WERI-Rb-1 (cell line): ENCODE measurements around the gene INSM2.
A peak's percentile ranks its signal among the peaks of the same experiment; 100 is the strongest.

Source experiments
- DNase-seq: peaks from one replicate; pipeline ENCODE4 v3.0.0-alpha.2; 2020
- H3K27ac ChIP-seq: fragments of 250-450 bp; sonication (Bioruptor Pico); 2 replicates; pipeline ENCODE4 v1.5.1; 2020; ENCODE audit warnings: mild to moderate bottlenecking, moderate library complexity
- H3K27me3 ChIP-seq: fragments of 250-450 bp; sonication (Bioruptor Pico); 2 replicates; pipeline ENCODE4 v1.5.1; 2021; ENCODE audit warnings: mild to moderate bottlenecking, low read depth, moderate library complexity; ENCODE audit not compliant: insufficient read depth, severe bottlenecking
- H3K36me3 ChIP-seq: fragments of 250-450 bp; sonication (Bioruptor Pico); 2 replicates; pipeline ENCODE4 v1.5.1; 2020; ENCODE audit warnings: mild to moderate bottlenecking, moderate library complexity
- H3K4me3 ChIP-seq: 2 replicates; pipeline ENCODE4 v1.5.1; 2011; ENCODE audit warnings: low read depth, mild to moderate bottlenecking, control low read depth, low read length
- H3K9me3 ChIP-seq: fragments of 250-450 bp; sonication (Bioruptor Pico); 2 replicates; pipeline ENCODE4 v1.5.1; 2021; ENCODE audit warnings: mild to moderate bottlenecking, moderate library complexity; ENCODE audit not compliant: severe bottlenecking
- TF ChIP-seq, protein P1 (sequence below): IDR thresholded peaks from 2 replicates; pipeline ENCODE4 v1.5.1; 2011; ENCODE audit warnings: low read depth, mild to moderate bottlenecking, control low read depth, inconsistent platforms, low read length

The INSM2 gene

DNA sequence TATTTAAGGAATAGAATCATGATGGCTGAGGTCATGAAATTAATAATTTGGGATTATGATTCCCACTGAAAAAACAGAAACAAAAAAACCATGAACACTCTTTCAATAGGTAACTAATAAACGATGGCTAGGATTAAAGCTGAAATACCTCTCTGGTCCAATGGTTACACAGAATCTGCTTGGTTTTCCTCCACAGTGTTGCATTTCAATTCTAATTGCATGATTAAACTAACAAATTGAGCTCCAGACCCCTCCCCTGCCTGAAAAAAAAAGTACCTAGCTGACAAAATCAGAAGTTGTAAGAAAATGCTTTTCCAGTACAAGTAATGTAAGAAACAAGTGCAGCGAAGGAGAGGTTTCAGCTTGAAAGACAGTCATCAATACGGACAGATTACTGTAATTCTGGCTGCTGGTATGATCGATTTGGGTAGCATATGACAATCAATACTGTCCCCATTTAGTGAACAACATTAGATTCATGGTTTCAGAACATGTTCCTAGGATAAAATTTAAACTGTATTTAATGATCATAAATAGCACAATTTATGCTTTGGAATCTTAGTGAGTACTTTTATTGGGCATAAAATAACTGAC lies 32.0 kb downstream of the INSM2 start:
- H3K9me3 ChIP-seq: no peaks in the 10 kb centered on the region
- DNase-seq: no peak
- H3K27ac ChIP-seq: no peak overlapping the region
- H3K4me3 ChIP-seq: no peak overlapping the region
- H3K27me3 ChIP-seq: no peaks in the 10 kb centered on the region
- TF ChIP-seq, protein P1, sequence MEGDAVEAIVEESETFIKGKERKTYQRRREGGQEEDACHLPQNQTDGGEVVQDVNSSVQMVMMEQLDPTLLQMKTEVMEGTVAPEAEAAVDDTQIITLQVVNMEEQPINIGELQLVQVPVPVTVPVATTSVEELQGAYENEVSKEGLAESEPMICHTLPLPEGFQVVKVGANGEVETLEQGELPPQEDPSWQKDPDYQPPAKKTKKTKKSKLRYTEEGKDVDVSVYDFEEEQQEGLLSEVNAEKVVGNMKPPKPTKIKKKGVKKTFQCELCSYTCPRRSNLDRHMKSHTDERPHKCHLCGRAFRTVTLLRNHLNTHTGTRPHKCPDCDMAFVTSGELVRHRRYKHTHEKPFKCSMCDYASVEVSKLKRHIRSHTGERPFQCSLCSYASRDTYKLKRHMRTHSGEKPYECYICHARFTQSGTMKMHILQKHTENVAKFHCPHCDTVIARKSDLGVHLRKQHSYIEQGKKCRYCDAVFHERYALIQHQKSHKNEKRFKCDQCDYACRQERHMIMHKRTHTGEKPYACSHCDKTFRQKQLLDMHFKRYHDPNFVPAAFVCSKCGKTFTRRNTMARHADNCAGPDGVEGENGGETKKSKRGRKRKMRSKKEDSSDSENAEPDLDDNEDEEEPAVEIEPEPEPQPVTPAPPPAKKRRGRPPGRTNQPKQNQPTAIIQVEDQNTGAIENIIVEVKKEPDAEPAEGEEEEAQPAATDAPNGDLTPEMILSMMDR: no peak
- no peaks in the 10 kb centered on the region for H3K36me3 ChIP-seq

DNA sequence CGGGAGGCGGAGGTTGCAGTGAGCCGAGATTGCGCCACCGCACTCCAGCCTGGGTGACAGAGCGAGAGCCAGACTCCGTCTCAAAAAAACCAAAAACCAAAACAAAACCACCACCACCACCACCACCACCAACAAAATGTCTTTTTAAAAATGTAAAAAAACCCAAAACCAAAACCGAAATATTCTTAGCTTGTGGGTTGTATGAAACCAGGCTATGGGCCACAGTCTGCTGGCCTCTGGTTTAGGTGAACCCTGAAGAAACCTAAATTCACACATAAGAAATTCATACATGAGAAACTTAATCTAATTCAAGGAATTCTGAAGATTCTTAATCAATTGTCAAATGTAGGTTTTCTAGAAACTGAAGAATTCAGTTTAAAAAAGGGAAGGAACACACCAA lies 37.6 kb downstream of the INSM2 start:
- H3K27me3 ChIP-seq: no peaks in the 10 kb centered on the region
- no peaks in the 10 kb centered on the region for H3K9me3 ChIP-seq
- no peak overlapping the region for H3K4me3 ChIP-seq
- no peak overlapping the region for H3K27ac ChIP-seq
- TF ChIP-seq, protein P1: no peak
- H3K36me3 ChIP-seq: no peaks in the 10 kb centered on the region
- DNase-seq: no peak

DNA sequence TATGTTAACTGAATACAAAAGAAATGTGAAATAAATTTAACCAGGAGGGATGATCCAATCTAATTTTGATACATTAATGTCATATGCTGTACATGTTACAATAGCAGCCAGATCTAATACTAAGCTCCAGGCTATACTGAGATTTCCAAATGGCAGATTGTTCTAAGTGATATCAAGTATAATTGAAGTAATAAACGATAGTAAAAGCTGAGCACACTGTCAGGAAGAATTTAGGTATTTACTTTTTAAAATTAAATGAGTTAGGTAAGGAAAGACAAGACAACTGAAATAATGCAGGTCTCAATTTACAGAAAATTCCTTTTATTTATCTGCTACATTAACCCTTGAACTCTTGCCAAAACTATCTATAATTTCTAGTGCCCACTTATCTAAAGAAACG lies 39.9 kb downstream of the INSM2 start:
- TF ChIP-seq, protein P1: no peak
- H3K27me3 ChIP-seq: no peaks in the 10 kb centered on the region
- no peak overlapping the region for H3K4me3 ChIP-seq
- no peaks in the 10 kb centered on the region for H3K36me3 ChIP-seq
- H3K27ac ChIP-seq: peak overlapping the region; percentile 7; the same call in 1 of the 2 replicates
- no peaks in the 10 kb centered on the region for H3K9me3 ChIP-seq
- DNase-seq: no peak

DNA sequence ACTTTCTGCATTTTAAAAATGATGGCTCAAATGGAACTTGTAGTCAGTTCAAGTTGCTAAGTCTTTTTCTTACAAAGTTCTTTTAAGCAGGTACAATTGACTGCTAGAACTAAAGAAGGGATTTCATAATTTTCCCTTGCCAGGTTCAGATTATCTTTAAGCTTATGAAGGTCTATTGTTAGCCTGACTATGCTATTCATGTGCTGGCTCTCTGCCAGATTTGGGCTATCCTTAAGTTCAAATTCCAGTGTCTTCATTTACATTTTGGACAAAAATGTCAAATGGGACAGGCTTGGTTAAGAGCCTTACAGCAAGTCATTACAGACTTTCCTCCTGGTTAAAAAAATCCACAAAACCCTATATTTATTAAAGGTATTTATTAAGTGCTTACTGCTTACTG lies 42.3 kb downstream of the INSM2 start:
- peak overlapping the region; percentile 54 for H3K27ac ChIP-seq
- TF ChIP-seq, protein P1: no peak
- peak; percentile 62 for DNase-seq
- no peaks in the 10 kb centered on the region for H3K27me3 ChIP-seq
- H3K36me3 ChIP-seq: no peaks in the 10 kb centered on the region
- H3K4me3 ChIP-seq: no peak overlapping the region
- no peaks in the 10 kb centered on the region for H3K9me3 ChIP-seq

DNA sequence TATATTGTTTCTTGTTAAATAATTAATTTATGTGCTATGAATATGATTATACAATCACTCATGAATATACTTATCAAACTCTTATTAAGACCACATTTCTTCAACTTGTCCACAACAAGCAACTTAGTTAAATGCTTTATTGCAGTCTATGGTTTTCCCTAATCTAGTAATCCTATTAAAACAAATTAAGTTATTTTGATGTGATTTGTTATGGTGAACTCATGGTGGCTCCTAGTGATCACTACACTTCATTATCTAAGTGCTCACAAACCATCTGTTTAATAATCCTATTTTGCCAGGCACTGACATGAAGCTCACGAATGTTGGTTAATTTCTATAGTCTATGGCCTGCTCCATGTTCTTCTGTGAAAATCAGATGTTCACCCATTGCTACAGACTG lies 42.9 kb downstream of the INSM2 start:
- Histone ChIP-seq H3K36me3 (no peaks in the 10 kb centered on the region), H3K4me3 (no peak overlapping the region), H3K27ac (peak overlapping the region; percentile 71), H3K27me3 (no peaks in the 10 kb centered on the region), H3K9me3 (no peaks in the 10 kb centered on the region)
- DNase-seq: peak; percentile 25
- TF ChIP-seq, protein P1: no peak

DNA sequence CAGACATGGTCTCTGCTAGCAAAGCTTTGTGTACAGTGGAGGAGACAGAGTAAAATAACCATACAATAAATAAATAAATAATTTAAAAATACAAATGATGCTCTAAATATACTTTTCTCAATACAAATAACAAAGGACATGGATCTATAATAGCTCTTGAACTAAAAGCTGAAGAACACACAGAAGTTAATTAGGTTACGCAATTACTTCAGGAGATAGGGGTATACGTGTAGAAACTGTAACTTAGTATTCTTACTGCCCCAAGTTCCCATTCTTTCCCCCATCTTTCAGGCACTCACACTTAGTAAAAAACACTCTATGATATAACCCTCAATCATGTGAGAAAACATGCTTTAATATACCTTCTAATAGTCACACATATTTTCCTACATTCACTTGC lies 44.2 kb downstream of the INSM2 start:
- TF ChIP-seq, protein P1: no peak
- Histone ChIP-seq H3K4me3 (no peak overlapping the region), H3K27me3 (no peaks in the 10 kb centered on the region), H3K9me3 (no peaks in the 10 kb centered on the region), H3K36me3 (no peaks in the 10 kb centered on the region), H3K27ac (peak overlapping the region; percentile 71)
- DNase-seq: no peak
